Transverse colon (tissue), 3 donors: ENCODE measurements around the gene LAMA5.

Experiments used
- POLR2A ChIP-seq: fragments of 450-650 bp; IDR thresholded peaks from one replicate; pipeline ENCODE4 v1.6.1; 2016; ENCODE audit warnings: antibody characterized with exemption, mild to moderate bottlenecking, moderate library complexity
- TF ChIP-seq, protein P1 (sequence below), 5 experiments: fragments of 200-600 bp in 3 of 5; fragments of 450-650 bp in 2 of 5; sonication (generic) in 3 of 5; IDR thresholded peaks; 1 replicate in 2 of 5; 2 replicates in 3 of 5; pipeline ENCODE4 v1.5.1; 2016 to 2017; ENCODE audit warnings: antibody characterized with exemption in 5 of 5, inconsistent platforms in 3 of 5, mild to moderate bottlenecking in 2 of 5, moderate library complexity in 1 of 5

DNA sequence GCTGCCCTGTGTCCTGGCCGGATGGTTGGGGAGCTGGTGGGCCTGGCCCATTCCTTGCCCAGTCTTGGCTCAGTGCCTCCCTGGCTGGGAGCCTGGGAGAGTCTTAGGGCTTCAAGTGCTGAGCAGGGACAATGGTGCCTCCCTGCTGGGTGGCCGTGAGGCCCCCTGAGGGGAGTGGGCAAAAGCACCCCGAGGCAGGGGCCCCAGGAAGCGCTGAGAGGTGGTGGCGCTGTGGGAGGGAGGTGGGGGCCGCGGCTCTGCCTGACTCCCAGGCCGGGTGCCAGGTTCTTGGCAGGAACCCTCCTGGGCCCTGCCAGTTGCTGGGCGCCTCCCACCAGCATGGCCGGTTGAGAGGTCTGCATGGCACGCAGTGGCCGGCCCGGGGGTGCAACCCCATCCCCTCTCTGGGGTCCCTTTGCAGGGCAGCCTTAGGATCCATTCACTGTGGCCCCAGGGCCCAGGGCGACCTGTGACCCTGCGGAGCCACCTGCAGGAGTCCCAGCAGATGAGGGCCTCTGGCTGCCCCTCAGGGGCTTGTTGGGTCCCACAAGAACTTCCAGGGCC lies 10.6 kb upstream of the LAMA5 start:
- TF ChIP-seq, protein P1, sequence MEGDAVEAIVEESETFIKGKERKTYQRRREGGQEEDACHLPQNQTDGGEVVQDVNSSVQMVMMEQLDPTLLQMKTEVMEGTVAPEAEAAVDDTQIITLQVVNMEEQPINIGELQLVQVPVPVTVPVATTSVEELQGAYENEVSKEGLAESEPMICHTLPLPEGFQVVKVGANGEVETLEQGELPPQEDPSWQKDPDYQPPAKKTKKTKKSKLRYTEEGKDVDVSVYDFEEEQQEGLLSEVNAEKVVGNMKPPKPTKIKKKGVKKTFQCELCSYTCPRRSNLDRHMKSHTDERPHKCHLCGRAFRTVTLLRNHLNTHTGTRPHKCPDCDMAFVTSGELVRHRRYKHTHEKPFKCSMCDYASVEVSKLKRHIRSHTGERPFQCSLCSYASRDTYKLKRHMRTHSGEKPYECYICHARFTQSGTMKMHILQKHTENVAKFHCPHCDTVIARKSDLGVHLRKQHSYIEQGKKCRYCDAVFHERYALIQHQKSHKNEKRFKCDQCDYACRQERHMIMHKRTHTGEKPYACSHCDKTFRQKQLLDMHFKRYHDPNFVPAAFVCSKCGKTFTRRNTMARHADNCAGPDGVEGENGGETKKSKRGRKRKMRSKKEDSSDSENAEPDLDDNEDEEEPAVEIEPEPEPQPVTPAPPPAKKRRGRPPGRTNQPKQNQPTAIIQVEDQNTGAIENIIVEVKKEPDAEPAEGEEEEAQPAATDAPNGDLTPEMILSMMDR (IDR thresholded peaks at IDR 0.05) = no peak
- TF ChIP-seq POLR2A = no peak
